OCI-LY7 (cell line): ENCODE data around the gene TMED6.

Experiments
- EZH2phosphoT487 ChIP-seq: fragments of 200-600 bp; sonication (generic); IDR thresholded peaks from 2 replicates; pipeline ENCODE4 v1.6.1; 2018; ENCODE audit warnings: low read depth, borderline replicate concordance, mild to moderate bottlenecking, mixed run types, antibody characterized with exemption, low read length, moderate library complexity, mixed read lengths
- TF ChIP-seq, protein P1 (sequence below): fragments of 200-600 bp; sonication (generic); conservative IDR thresholded peaks from 2 replicates; pipeline ENCODE4 v1.5.1; 2014; ENCODE audit warnings: mild to moderate bottlenecking, antibody characterized with exemption, low read length, moderate library complexity, mixed read lengths

- TF ChIP-seq, protein P1, sequence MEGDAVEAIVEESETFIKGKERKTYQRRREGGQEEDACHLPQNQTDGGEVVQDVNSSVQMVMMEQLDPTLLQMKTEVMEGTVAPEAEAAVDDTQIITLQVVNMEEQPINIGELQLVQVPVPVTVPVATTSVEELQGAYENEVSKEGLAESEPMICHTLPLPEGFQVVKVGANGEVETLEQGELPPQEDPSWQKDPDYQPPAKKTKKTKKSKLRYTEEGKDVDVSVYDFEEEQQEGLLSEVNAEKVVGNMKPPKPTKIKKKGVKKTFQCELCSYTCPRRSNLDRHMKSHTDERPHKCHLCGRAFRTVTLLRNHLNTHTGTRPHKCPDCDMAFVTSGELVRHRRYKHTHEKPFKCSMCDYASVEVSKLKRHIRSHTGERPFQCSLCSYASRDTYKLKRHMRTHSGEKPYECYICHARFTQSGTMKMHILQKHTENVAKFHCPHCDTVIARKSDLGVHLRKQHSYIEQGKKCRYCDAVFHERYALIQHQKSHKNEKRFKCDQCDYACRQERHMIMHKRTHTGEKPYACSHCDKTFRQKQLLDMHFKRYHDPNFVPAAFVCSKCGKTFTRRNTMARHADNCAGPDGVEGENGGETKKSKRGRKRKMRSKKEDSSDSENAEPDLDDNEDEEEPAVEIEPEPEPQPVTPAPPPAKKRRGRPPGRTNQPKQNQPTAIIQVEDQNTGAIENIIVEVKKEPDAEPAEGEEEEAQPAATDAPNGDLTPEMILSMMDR: no peak
- no peak for TF ChIP-seq EZH2phosphoT487
These were observed 42.3 kb downstream of the TMED6 start for GRCh38 chr16:69309316-69309715.
